NCI-H526 treated with DMSO at 0.1 percent for 48 hours (cell line): ENCODE data around the gene SRRM2.

Source experiments
- DNase-seq: peaks from one replicate; lab custom pipeline; 2025; lab: John Stamatoyannopoulos, UW

Gene SRRM2

DNA sequence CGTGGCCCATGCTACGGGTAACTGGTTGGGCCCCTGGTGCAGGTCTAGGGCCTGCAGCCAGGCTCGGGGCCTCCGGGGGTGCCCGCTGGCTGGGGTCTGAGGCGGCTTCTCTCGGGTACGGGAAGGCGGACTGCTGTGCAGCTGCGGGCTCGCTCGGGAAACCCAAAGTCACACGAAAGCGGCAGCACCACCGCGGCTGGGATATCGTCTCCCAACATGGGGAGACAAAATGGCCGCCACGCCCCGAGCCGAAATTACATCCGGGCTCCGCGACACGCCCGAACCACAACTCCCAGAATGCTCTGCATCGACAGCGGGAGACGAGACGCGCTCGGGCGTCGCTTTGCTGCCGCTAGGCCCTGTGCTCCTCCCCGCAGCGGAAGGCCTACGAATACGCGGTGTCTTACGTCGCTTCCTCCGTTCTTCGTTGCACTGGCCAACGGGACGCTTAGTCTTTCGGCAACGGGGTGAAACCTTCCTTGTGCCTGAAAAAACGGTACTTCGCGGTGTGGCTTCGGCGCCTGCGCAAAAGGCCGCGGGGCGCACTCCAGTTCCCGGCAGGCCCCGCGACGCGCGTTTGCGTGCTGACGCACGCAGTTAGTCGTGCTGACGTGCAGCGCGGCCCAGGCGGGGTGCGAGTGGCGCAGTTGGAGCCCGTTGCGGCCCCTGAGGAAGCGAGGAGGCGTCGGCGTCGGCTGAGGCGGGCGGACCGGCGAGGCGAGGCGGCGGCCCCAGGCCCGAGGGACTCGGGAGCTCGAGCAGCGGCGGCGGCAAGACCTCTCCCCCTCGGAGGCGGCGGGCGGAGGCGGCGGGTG, at the start of gene SRRM2:
SRRM2 (plus strand) TSS at position 604 of the 815 bp plus-strand sequence. CDS start 3,727 bp downstream, outside the sequence.
- DNase-seq: peak; percentile 86

DNA sequence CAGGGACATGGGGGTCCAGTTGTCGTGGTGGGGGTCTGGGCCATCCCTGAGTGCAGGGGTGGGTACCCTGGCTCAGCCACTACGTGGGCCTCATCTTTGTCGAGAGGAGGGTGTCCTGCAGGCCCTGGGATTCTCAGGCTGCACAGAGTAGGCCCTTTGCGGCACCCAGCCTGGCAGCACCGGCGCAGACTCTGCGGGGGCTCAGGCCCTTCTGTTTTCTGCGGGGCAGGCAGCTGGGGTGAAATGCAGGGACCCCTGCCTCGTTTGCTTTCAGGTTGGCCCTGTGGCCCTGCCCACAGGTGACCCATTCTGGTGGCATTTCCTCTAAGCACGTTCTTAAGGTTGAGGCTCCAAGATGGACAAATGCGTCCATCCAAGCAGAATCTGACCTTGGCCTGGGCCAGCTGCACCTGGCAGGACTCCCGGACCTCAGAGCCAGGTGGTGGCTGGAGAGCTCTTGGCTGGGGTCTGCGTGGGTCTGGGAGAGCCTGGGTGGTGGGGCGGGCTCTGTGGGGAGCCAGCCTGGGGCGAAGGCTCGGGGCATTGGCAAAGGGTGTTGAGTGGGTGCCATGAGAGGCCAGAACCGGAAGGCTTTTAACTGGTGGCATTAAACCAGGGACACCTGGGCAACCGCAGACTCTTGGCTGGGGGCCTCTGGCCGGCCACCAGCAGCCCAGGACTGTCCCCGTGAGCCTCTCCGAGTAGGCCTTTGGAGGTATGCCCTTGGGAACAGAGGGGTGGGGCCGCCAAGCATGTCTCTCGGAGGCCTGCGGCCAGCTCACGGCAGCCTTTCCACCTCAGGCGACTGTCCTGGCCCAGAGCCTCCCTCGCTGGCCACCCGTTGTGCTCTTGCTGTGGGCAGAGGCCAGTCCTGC, 49.3 kb upstream of the SRRM2 start:
- no peak for DNase-seq

DNA sequence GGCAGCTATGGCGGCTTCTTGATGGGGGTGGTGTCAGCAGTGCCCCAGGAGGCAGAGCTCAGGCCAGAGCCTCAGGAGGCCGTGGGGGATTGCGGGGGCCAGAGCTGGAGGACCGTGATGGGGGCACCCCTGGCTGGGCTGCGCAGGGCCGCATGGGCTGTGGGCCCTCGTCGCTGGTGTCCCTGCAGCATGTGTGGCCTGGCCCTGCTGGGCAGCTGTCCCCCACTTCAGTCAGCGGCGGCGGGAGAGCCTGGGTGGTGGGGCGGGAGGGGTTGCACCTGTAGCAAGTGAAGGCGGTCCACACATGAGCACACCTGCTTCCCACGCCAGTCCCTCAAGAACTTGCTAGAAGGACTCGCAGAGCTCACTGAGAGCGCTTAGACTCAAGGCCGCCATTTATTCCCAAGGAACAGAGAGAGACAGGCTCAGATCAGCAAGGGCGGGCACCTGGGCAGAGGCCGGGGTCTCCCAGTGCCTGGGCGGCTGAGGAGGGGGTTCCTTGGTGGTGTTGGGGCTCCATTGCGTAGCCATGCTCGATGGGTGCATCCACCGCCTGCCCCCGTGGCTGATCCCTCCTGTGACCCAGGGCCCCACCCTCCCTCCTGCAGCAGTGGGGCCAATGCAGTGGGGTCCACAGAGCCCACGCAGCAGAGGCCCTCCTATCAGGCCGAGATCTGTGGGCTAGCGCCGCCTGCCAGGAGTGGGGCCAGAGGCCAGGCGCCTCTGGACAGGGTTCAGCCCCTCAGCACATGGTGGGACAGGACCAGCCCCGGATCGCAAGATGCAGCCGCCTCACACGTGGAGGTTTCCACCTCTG, 48.1 kb upstream of the SRRM2 start:
- DNase-seq: no peak

DNA sequence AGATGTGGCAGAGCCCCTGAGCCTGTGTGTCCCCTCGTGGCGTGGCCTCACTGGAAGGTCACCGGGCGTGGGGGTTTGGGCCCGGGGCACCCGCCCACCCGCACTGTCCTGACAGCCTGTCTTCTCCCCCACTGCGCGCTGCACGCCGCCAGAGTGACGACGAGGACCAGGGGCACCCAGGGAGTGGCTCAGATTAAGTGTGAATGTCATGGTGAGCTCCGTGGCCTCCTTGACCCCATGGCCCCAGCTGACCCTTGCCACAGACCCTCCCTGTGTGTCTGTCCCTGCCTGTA, 47.5 kb upstream of the SRRM2 start:
- no peak for DNase-seq

DNA sequence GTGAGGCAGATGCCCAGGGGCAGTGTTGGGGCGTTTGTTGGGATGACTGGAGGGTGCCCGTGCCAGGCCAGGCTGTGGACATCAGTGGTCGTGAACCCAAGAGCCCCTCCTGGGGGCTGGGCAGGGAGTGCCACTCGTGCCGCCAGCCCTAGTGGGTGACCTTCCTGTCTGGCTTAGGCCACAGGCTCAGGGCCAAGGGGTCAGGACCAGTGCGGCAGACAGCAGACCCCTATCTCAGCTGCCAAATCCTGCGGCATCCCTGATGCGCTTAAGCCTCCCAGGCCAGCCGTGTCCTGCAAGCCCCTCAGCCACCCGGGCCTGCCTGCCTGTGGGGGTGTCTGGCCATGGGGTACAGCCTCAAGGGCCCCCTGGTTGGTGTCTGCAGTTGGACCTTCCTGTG, 47.1 kb upstream of the SRRM2 start:
- DNase-seq: no peak

DNA sequence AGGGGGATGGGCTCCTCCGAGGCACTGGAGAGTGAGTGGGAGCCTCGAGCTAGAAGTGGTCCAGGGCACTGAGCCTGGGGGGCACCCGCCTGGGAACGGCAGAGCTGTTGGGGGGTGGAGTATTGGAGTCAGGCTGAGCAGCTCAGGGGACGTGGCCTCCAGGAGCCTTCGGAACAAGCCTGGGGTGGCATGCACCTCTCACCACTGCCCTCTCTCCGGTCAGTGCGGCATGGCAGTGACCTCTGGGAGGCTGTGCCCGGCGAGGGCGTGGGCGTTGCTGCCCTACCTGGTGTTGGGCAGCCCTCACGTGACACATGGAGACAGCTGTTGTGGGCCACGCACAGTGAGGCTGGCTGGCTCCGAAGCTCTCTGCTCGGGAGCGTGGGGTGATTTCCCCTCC, 46.4 kb upstream of the SRRM2 start:
- DNase-seq: no peak

DNA sequence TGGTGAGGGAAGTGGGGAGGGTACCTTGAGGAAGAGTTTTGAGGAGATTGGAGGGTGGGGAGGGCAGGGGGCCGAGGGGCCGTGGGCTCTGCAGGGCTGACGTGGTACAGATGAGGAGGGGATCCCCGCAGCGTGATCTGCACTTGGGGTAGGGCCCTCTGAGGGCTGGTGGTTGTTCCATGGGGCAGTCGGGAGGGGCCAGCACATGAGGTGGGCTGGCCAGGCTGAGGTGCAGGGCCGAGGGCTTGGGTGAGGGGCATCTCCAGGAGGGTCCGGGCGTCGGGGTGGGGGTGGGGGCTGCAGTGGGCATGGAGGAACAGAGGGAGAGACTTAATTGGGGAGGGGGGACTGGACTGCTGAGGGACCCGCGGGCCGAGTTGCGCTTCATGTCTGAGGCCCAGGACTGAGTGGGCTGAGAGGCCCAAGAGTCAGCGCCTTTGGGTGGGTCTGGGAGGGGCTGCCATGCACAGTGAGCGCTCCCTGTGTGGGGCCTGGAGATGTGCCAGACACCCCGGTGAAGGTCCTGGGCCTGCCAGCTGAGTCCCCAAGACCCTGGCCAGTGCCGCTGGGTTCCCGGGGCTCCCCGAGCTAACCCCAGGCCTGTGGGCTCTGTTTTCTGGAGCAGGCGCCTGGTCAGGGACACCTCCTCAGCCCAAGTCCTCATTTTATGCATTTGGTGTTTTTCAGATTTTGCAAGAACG, 45.7 kb upstream of the SRRM2 start:
- no peak for DNase-seq

DNA sequence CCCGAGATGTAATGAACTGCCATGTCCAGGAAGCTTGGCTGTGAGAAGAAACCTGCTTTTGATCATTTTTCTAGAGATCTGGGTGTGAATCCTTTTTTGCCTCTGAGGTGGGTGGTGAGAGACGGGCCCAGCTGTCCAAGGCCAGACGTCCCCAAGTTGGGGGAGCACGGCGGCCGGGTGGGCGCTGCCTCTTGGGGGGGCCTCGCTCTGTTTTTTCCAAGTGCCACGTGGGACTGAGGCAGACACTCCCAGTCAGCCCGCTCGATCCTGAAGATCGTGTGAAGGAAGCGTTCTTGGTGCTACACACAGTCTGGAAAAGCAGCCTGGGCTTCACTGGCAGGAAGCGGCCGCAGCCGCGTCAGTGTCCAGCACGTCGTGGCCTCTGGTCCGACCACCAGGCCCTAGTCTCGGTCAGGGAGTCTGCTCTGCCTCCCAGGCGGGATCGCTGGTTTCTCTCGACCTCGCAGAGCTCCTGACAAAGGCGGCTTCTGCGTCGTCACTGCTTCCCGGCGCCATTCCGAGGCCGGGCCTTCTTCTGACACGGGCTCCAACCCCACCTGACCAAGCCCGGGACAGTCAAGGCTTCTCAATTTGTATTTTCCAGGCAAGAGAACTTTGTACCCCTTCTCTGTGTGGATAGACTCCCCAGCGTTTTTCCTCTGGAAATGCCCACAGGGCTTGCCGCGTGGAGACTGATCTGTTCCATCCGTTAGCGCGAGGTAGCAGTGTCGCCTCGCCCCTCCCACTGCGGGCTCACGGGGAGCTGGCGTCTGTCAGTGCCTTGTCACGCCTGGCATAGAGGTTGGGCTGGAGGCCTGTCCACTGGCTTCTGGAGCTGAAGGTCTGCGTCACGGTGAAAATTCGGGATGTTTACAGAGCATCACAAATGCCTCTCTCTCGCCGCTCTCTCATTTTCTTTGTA, 44.8 kb upstream of the SRRM2 start:
- DNase-seq: no peak

DNA sequence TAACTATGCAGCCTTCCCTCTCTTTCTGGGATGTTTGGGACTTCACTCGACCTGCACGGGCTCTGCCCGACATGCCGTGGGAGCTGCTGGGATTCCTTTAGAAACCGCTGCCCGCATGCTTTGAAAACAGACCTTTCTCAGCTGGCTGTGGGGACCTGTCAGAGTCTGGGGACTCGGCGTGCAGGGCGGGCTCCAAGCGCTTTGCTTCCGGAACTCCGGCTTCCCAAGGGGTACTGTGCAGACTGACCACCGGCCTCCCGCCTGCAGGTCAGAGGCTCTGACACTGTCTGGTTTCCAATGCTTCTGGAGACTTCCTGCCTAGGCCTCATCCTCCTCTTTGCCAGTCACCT, 44.2 kb upstream of the SRRM2 start:
- DNase-seq: no peak

DNA sequence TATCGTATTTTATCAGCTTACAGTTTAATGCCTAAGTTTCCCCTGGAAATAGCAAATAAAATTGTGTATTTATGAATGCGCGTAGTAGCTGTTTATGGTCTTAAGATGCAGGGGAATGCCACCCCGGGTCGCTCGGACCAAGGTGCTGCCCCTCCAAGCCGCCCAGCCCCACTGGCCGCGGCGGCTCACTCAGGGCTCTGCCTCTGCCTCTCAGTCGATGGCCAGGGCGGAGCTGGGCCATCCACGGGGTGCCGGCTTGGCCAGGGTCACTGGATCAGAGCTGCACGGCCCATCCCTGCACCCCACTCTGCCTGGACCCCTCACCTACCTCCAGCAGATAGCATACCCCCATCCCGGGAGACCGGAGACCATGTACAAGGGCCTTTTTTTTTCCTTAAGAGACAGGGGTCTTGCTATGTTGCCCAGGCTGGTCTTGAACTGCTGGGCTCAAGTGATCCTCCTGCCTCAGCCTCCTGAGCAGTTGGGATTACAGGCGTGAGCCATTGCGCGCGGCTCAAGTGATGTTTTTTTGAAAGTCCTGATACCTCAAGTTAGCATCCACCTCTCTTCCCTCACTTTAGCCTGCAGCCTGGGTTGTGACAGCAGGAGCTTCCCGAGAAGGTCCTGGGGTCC, 43.4 kb upstream of the SRRM2 start:
- no peak for DNase-seq

DNA sequence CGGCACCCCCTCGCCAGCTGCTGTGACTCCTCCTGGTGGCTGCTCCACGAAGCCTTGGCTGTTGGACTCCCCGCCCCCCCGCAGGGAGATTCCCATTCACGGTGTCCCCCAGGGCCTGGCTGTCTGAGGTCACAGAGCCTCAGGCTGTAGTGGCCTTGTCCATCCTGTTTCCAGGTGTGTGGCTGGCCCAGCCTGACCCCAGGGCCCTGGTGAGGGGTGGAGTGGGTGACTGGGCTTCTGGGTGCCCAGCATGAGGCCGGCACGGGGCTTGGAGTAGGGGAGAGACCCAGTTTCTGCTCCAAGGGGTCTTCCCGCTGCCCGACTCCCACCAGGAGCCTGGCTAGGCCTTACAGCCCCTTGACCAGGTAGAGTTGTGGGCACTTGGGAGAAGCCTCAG, 42.9 kb upstream of the SRRM2 start:
- no peak for DNase-seq

DNA sequence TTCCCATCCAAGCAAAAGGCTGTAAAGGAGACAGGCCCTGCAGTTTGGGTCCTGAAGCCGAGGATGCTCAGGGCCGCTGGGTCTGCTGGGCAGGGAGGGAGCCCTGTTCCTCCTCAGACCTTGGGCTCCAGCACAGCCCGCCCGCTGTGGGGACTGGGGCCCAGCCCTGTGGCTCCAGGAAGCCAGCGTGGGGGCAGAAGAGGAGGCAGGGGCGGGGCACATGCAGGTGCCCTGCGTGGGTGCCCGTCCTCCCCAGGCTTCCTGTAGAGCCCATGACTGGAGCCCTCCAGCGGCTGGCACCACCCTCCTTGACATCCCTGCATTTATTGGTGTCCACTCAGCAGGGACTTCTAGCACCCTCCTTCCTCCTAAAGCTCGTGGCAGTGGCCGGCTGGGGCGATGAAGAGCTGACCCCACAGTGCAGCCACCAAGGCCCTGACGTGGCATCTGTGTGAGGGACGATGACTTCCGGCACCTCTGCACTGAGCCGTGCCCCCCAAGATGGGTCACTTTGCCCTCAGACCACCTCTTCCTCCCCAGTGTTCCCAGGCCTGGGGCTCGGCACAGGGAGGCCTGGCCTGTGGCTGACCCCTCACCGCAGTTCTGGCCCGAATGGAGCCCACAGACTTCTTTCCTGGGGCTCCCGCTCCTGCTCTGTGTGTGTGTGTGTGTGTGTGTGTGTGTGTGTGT, 42.3 kb upstream of the SRRM2 start:
- no peak for DNase-seq

DNA sequence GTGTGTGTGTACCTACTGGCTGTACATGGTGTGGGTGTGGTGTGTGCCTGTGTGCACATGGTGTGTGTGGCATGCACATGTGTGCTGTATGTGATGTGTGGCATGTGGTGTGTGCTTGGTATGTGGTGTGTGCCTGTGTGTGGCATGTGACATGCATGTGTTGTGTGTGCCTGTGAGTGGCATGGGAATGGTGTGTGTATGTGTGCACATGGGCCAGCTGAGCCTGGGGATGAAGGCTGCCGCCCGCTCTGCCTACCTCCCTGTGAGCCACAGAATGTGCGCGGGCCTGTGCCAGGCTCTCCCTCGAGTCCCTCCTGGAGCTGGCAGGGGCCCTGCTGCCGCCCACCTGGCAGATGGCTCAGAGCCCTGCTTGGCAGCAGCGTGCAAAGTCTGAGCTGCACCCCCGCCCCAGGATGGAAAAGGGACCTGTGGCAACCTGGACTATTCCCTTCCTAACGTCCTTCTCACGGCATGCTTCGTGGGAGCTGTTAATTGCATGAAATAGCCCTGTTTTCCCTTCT, 41.7 kb upstream of the SRRM2 start:
- no peak for DNase-seq

DNA sequence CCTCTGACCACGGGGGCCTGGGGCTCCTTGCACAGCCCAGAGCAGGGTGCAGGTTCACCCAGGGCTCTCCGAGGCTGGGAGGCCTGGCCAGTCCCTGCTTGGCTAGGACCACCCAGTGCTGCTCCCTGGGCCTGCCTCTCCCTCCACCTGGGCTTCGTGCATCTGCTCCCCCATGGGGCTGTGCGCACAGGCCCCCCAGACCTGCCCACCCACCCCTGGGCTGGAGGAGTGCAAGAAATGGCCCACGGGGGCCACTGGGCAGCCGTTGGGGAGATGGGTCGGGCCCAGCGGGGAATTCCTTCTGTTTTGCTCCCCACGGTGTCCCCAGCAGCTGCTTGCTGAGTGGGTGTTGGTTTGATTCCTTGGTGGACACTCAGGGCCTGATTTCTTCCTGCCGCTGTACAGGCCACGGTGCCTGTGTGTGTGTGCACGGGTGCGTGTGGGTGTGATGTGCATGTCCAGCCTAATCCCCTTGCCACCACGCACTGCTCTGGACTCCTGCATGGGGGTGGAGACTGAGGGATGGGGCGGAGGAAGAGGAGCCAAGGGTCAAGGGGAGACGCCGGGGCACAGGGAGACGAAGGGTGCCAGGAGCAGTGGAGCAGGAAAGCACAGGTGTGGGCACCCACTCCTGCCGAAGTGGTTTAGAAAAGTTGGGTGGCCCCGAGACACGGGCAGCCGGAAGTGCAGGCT, 40.9 kb upstream of the SRRM2 start:
- no peak for DNase-seq

DNA sequence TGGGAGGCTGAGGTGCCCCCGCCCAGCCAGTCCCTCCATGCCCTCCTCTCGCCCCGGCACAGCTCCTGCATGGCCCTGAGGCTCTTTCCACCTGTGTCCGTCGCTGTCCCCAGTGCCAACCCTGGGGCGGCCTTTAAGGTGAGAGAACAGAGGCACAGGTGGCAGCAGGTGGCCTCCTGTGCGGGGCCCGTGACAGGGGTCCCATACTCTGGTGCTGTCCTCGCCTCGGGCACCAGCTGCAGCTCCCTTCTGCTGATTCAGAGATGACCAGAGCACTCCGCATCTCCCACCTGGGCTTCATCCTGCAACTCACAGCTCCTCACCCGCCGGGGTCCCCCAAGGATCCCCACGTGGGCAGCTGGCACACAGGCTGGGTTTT, 40.4 kb upstream of the SRRM2 start:
- no peak for DNase-seq

DNA sequence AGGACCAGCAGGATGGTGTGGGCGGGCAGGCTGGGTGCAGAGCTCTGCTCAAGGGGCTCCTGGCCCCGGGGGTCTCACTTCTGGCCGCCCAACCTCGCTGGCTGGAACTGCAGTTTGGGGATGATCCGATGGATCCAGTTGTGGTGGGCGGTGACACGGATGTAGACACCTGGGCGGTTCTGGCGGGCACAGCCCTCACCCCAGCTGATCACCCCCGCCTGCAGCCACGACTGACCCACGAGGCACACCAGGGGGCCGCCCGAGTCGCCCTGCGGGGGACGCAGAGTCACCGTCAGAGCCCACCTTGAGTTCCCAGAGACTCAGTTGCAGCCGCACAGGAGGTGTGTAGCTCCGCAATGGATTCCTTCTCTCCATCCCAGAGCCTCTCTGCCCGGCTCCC, 39.9 kb upstream of the SRRM2 start:
- no peak for DNase-seq

DNA sequence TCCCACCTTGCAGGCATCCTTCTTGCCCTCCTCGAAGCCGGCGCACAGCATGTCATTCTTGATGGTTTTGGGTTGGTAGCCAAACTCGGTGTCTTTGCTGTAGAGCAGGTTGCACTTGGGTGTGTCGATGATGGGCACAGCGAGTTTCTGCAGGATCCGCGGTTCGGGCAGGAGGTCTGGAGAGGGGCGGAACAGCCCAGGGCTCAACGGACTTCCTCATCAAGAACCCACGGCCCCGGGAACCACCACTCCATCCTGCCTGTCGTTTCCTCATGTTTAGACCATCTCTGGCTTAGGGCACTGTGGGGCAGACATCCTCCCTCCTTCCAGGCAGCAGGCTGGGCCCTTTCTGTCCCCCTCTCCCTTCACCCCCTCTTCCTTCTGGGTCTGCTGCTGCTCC, 38.9 kb upstream of the SRRM2 start:
- DNase-seq: no peak

DNA sequence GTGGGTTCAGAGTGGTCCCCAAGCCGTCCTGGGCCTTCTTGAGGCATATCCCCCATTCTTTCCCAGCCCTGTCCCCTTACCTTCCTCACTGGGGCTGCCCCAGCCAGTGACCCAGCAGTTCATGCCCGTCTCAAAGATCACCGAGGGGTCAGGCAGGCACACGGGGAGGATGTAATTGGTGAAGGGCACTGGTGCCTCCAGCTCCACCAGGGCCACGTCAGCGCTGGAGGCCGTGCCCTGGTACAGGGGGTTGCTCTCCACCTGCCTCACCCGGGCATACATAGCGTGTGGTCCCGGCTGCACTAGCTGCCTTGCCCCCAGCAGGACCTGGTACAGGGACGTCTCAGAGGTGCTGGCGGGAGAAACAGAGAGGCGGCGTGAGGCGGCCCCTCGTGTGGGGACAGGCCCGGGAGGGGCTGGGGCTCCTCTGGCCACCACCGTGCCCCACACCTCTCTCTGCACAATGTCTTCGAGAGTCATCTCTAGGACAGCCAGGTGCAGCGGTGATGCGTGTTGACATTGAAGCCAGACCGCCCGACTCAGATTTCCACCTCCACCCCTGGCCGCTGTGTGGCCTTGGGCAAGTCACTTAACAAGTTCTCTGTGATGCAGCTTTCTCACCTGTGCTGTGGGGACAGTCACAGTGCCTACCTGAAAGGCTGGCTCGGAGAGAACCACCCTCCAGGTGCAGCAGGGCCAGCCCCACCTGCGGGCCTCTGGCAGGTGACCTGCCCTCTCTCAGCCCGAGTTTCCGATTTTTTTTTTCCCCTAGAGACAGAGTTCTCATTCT, 38.3 kb upstream of the SRRM2 start:
- DNase-seq: no peak
